Panc1 (cell line): ENCODE data around the gene FAM229B.
A peak's percentile ranks its signal among the peaks of the same experiment; 100 is the strongest.

Experiments used
- CTCF ChIP-seq: fragments of 450-650 bp; IDR thresholded peaks from 2 replicates; pipeline ENCODE4 v1.5.1; 2017; ENCODE audit warnings: mild to moderate bottlenecking
- REST ChIP-seq, 2 experiments: IDR thresholded peaks; 2 replicates each; pipeline ENCODE4 v1.6.1; 2011 to 2012; ENCODE audit warnings: low read depth in 2 of 2, control low read depth in 1 of 2, low read length in 1 of 2, mild to moderate bottlenecking in 1 of 2, moderate library complexity in 1 of 2; ENCODE audit not compliant: insufficient read depth in 1 of 2

- no peak for TF ChIP-seq REST (IDR thresholded peaks at IDR 0.05; ENCODE audit: insufficient read depth in 1 of 2, low read depth in 2 of 2, low read length in 1 of 2)
- peak; percentile 8; the same call in 1 of the 2 replicates for TF ChIP-seq CTCF
Observed at GRCh38 chr6:112145080-112145573, 57.7 kb downstream of the FAM229B start.
